Stimulated activated naive CD4-positive, alpha-beta T cell (primary cell): Measurements from ENCODE around the gene FAM131A.

Source experiments
- DNase-seq, 6 experiments: peaks; one replicate each; lab custom pipeline; 2025; lab: John Stamatoyannopoulos, UW

The FAM131A gene

GRCh38 chr3:184395320-184395660 is 57.9 kb downstream of the FAM131A start:
- no peak for DNase-seq
